HG02759 (cell line): Measurements from ENCODE around the gene RNU6-8.

ENCODE experiments used
- ATAC-seq: cut with Tn5 transposase; IDR thresholded peaks from one replicate; pipeline ENCODE4 v1.9.1; 2021; ENCODE audit warnings: mild to moderate bottlenecking, moderate library complexity; ENCODE audit not compliant: unreplicated experiment

The RNU6-8 gene

GRCh38 chr14:32205554-32205953 is 2.5 kb upstream of the RNU6-8 start:
- no peak for ATAC-seq

- ATAC-seq = no peak
Measured at GRCh38 chr14:32203928-32204357, 874 bp upstream of the RNU6-8 start.

- ATAC-seq = no peak
Measured at GRCh38 chr14:32202491-32202997, 525 bp downstream of the RNU6-8 start.

GRCh38 chr14:32201816-32202490 is 1.1 kb downstream of the RNU6-8 start, which contains the start of gene RNU6-7:
Gene RNU6-7, plus strand, starts transcription at chr14:32202045.
- no peak for ATAC-seq

GRCh38 chr14:32201193-32201815 is 1.8 kb downstream of the RNU6-8 start:
- ATAC-seq = peak; percentile 65

- no peak for ATAC-seq
Measured at GRCh38 chr14:32200368-32201192, 2.5 kb downstream of the RNU6-8 start.

- ATAC-seq = peak; percentile 20
Measured at GRCh38 chr14:32197919-32198318, 5.2 kb downstream of the RNU6-8 start.

- ATAC-seq = no peak
Measured at GRCh38 chr14:32195636-32196035, 7.4 kb downstream of the RNU6-8 start.

GRCh38 chr14:32193532-32193931 is 9.5 kb downstream of the RNU6-8 start:
- no peak for ATAC-seq

GRCh38 chr14:32192712-32193373 is 10.2 kb downstream of the RNU6-8 start:
- ATAC-seq = no peak

GRCh38 chr14:32190673-32191072 is 12.4 kb downstream of the RNU6-8 start:
- no peak for ATAC-seq

- no peak for ATAC-seq
Measured at GRCh38 chr14:32189811-32190210, 13.3 kb downstream of the RNU6-8 start.

- ATAC-seq = no peak
Measured at GRCh38 chr14:32186248-32186647, 16.8 kb downstream of the RNU6-8 start.

GRCh38 chr14:32185097-32185496 is 18.0 kb downstream of the RNU6-8 start:
- ATAC-seq = no peak

GRCh38 chr14:32183151-32184058 is 19.7 kb downstream of the RNU6-8 start:
- no peak for ATAC-seq

- no peak for ATAC-seq
Measured at GRCh38 chr14:32171469-32171868, 31.6 kb downstream of the RNU6-8 start.

- no peak for ATAC-seq
Measured at GRCh38 chr14:32169191-32169590, 33.9 kb downstream of the RNU6-8 start.

GRCh38 chr14:32167907-32168306 is 35.2 kb downstream of the RNU6-8 start:
- ATAC-seq = no peak

GRCh38 chr14:32166924-32167323 is 36.1 kb downstream of the RNU6-8 start:
- no peak for ATAC-seq

GRCh38 chr14:32166029-32166428 is 37.0 kb downstream of the RNU6-8 start:
- no peak for ATAC-seq
